ENCODE results near the gene FRRS1L.

The FRRS1L gene

DNA sequence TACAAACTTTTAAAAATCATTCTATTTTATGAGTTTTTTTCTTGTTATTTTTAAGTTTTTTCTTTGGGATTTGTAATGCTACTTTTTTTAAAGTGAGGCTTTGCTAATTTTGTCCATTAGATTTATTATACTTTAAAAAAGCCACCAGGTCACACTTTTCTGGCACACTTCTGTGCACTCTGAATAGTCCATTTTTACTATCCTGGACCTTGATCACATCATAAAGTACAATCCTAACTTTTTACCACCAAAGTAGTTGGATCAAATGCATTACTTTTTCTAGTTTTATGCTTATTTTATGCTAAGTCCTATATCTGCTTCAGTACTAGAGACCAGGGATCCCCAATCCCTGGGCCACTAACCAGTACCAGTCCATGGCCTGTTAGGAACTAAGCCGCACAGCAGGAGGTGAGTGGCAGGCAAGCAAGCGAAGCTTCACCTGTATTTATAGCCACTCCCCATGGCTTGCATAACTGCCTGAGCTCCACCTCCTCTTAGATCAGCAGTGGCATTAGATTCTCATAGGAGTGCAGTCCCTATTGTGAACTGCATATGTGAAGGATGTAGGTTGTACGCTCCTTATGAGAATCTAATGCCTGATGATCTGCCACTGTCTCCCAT is 16.0 kb downstream of the FRRS1L start:
- H3K4me3 ChIP-seq (replicated peaks; ENCODE audit: low read depth, low read length): no peak overlapping the region
- no peak for DNase-seq (ENCODE audit: extremely low read depth, low read depth)
- TF ChIP-seq, protein P1, sequence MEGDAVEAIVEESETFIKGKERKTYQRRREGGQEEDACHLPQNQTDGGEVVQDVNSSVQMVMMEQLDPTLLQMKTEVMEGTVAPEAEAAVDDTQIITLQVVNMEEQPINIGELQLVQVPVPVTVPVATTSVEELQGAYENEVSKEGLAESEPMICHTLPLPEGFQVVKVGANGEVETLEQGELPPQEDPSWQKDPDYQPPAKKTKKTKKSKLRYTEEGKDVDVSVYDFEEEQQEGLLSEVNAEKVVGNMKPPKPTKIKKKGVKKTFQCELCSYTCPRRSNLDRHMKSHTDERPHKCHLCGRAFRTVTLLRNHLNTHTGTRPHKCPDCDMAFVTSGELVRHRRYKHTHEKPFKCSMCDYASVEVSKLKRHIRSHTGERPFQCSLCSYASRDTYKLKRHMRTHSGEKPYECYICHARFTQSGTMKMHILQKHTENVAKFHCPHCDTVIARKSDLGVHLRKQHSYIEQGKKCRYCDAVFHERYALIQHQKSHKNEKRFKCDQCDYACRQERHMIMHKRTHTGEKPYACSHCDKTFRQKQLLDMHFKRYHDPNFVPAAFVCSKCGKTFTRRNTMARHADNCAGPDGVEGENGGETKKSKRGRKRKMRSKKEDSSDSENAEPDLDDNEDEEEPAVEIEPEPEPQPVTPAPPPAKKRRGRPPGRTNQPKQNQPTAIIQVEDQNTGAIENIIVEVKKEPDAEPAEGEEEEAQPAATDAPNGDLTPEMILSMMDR (IDR thresholded peaks at IDR 0.05; ENCODE audit: low read depth, low read length, missing control alignments): no peak

DNA sequence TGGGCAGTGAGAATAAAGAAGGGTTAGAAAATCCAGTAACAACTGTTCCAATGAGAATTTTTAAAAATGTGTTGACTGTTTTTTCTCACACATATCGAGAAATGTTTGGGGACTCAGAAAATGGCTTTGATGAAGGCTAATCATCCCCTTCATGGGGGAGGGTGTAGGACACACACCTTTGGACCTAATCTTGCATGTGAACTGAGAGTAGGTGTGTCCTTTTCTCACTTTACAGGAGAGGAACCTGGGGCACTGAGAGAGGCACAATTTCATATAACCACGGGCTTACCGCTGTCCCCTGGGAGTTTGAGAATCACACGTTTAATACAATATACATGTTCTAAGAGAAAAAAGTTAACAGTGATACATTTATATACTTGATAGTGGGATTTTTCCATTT is 17.3 kb downstream of the FRRS1L start:
- H3K4me3 ChIP-seq (replicated peaks; ENCODE audit: low read depth, low read length): no peak overlapping the region
- DNase-seq (ENCODE audit: extremely low read depth, low read depth): no peak
- TF ChIP-seq, protein P1 (IDR thresholded peaks at IDR 0.05; ENCODE audit: low read depth, low read length, missing control alignments): no peak

DNA sequence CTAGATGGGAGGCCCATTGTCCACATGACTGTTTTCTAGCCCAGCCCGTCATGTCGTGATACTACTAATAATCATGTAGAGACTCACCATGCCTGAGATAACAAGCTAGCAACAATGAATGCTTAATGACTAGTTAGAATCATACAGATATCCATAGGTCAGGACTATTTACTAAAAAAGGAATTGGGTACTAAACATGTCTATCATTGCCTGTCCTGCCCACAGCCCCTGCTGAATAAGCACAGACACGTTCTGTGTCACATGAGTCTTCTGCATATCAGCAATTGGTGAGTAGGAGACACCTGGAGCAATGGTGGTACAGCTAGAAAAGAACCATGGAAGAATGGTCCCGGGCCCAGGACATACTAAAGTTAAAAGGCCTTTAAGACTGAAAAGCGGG is 18.0 kb downstream of the FRRS1L start:
- no peak overlapping the region for H3K4me3 ChIP-seq (replicated peaks; ENCODE audit: low read depth, low read length)
- TF ChIP-seq, protein P1 (IDR thresholded peaks at IDR 0.05; ENCODE audit: low read depth, low read length, missing control alignments): no peak

DNA sequence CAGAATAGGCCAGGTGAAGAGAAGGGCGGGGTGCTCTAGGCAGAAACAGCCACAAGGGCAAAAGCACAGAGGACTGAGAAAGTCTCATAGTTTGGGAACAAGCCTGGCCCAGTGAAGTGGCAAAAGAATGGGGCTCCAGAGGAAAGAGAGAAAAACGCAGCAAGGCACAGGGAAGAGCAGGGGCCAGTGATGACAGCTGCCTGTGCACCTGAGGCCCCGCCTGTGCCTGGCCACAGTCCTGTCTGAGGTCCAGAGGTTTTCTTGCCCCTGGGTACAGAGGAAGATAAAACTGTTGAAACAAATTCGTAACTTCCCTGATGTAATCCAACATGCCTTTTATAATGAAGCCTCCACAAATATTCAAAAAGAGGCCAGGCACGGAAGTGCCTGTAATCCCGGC is 22.0 kb downstream of the FRRS1L start:
- DNase-seq (ENCODE audit: extremely low read depth, low read depth): no peak
- H3K4me3 ChIP-seq (replicated peaks; ENCODE audit: low read depth, low read length): no peak overlapping the region
- TF ChIP-seq, protein P1 (IDR thresholded peaks at IDR 0.05; ENCODE audit: low read depth, low read length, missing control alignments): no peak

More for the DNA sequence above, 18.0 kb downstream of the FRRS1L start:
- no peak for DNase-seq (ENCODE audit: extremely low read depth, low read depth)

DNA sequence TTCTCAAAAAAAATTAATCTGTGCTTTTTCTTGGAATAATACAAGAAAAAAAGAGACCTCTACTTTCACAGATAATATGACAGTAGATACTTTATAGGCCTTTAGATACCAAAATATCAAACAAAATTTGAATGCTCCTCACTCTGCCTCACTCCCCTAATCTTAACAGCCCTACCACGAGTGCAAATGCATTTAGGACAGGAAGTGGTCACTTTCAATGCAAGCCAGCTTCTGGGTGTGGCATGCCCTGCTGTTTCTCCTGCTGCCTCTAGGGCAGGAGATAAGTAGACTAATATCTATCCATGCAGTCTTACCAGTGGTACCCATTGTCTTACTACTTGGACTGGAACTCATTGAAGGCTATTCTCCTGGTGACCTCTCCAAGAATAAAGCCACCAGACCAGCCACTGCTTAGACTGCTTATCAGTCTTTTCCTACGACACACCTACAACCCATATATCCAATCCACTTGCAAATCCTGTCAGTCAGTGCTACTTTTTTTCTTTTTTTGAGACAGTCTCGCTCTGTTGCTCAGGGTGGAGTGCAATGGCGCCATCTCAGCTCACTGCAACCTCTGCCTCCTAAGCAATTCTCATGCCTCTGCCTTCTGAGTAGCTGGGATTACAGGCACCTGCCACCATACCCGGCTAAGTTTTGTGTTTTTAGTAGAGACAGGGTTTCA is 23.0 kb downstream of the FRRS1L start:
- DNase-seq (ENCODE audit: extremely low read depth, low read depth): peak; percentile 38
- TF ChIP-seq, protein P1 (IDR thresholded peaks at IDR 0.05; ENCODE audit: low read depth, low read length, missing control alignments): peak; percentile 42
- H3K4me3 ChIP-seq (replicated peaks; ENCODE audit: low read depth, low read length): no peak overlapping the region

DNA sequence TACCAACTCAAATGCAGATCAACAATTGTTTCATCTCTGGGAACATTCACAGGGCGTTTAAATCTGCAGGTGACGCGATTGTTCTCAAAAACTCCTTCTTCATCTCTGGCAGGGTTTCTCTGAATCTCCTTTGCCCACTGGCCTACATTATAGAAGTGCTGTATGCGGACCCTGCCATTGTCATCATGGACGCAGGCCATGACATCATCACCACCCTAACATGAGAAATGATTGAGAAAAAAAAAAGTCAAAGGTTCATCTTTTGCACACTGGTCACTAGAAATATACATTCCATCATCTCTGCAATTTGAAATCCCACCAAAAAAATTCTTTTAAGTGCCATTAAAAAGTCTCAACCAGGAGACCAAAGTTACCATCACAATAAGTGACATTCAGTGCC is 25.7 kb downstream of the FRRS1L start:
- TF ChIP-seq, protein P1 (IDR thresholded peaks at IDR 0.05; ENCODE audit: low read depth, low read length, missing control alignments): no peak
- no peak for DNase-seq (ENCODE audit: extremely low read depth, low read depth)
- H3K4me3 ChIP-seq (replicated peaks; ENCODE audit: low read depth, low read length): no peak overlapping the region
